B cell (primary cell): ENCODE results near the gene NHSL1. TPM values are rescaled to one million over a fixed set of nuclear protein-coding genes. Genes with fewer than 3 reads are reported as not detected.

ENCODE experiments used
- ATAC-seq: fragments of 200-7000 bp; cut with Tn5 transposase; one replicate; pipeline ENCODE4 v1.10.0; 2021; ENCODE audit warnings: low read depth, mild to moderate bottlenecking, moderate number of reproducible peaks, moderate library complexity
- CTCF ChIA-PET: fragments of 350-600 bp; sonication (Branson Sonifier 250); formaldehyde crosslinking; loops from one replicate; lab custom pipeline; 2021; ENCODE audit warnings: antibody characterized with exemption, inconsistent platforms; lab: Charles Lee
- POLR2A ChIA-PET: fragments of 350-600 bp; sonication (Branson Sonifier 250); formaldehyde crosslinking; loops from one replicate; lab custom pipeline; 2021; ENCODE audit warnings: antibody characterized with exemption; lab: Charles Lee
- DNase-seq: peaks from one replicate; pipeline ENCODE4 v3.0.0; 2013
- H2AFZ ChIP-seq: 2 replicates; pipeline ENCODE4 v1.6.1; 2012; ENCODE audit warnings: mild to moderate bottlenecking, low read depth, low read length; ENCODE audit not compliant: insufficient read depth, poor library complexity, severe bottlenecking
- H3K27ac ChIP-seq, 2 donors: 1 replicate in 1 of 2; 2 replicates in 1 of 2; pipeline ENCODE4 v1.5.1; 2012 to 2013; ENCODE audit warnings: low read length in 2 of 2, mild to moderate bottlenecking in 2 of 2, moderate library complexity in 1 of 2
- H3K27me3 ChIP-seq, 4 experiments: fragments of 200-600 bp in 1 of 4; sonication (generic) in 1 of 4; replicated peaks in 1 of 4; 1 replicate in 2 of 4; 2 replicates in 2 of 4; pipeline versions ENCODE4 v1.6.1 to v1.7.0; 2013 to 2016; ENCODE audit warnings: low read length in 3 of 4, mild to moderate bottlenecking in 2 of 4, mixed read lengths in 1 of 4, moderate library complexity in 1 of 4; ENCODE audit not compliant: insufficient read depth in 4 of 4, control insufficient read depth in 3 of 4; ENCODE audit errors: control extremely low read depth in 1 of 4
- H3K36me3 ChIP-seq, 2 experiments: replicated peaks in 1 of 2; 1 replicate in 1 of 2; 2 replicates in 1 of 2; pipeline versions ENCODE4 v1.6.1 to v1.7.1; 2013; ENCODE audit warnings: low read length in 1 of 2; ENCODE audit not compliant: insufficient read depth in 2 of 2, control insufficient read depth in 1 of 2; ENCODE audit errors: control extremely low read depth in 1 of 2, extremely low read depth in 1 of 2
- H3K4me1 ChIP-seq, 2 donors: fragments of 200-600 bp in 1 of 2; sonication (generic) in 1 of 2; 1 replicate in 1 of 2; 2 replicates in 1 of 2; pipeline versions ENCODE4 v1.5.1 to v1.6.1; 2013 to 2017; ENCODE audit warnings: low read length in 2 of 2; ENCODE audit not compliant: control insufficient read depth in 2 of 2, insufficient read depth in 2 of 2
- H3K4me2 ChIP-seq: replicated peaks from 2 replicates; pipeline ENCODE3; 2012; ENCODE audit warnings: mild to moderate bottlenecking, low read depth, low read length; ENCODE audit not compliant: poor library complexity, severe bottlenecking
- H3K4me3 ChIP-seq, 5 experiments: fragments of 200-600 bp in 1 of 5; sonication (generic) in 1 of 5; 1 replicate in 3 of 5; 2 replicates in 2 of 5; pipeline versions ENCODE4 v1.5.1 to v1.7.0; 2011 to 2016; ENCODE audit warnings: low read length in 4 of 5, mild to moderate bottlenecking in 4 of 5, low read depth in 2 of 5, control low read depth in 1 of 5, moderate library complexity in 1 of 5; ENCODE audit not compliant: insufficient read depth in 1 of 5; ENCODE audit errors: control extremely low read depth in 1 of 5, extremely low read depth in 1 of 5
- H3K79me2 ChIP-seq: fragments of 200-600 bp; sonication (generic); one replicate; pipeline ENCODE4 v1.6.0; 2016; ENCODE audit warnings: low read length; ENCODE audit not compliant: control insufficient read depth, insufficient read depth
- H3K9ac ChIP-seq: fragments of 200-600 bp; sonication (generic); 2 replicates; pipeline ENCODE4 v1.6.1; 2017; ENCODE audit warnings: mild to moderate bottlenecking, low read length, moderate library complexity
- H3K9me3 ChIP-seq, 3 donors: one replicate each; pipeline versions ENCODE4 v1.6.1 to v1.7.1; 2013; ENCODE audit warnings: low read length in 2 of 3; ENCODE audit not compliant: control insufficient read depth in 2 of 3, insufficient read depth in 1 of 3; ENCODE audit errors: control extremely low read depth in 1 of 3
- H4K20me1 ChIP-seq: 2 replicates; pipeline ENCODE4 v1.6.0; 2012; ENCODE audit warnings: mild to moderate bottlenecking, low read length; ENCODE audit not compliant: insufficient read depth, control insufficient read depth, poor library complexity, severe bottlenecking
- H3K27ac Mint-ChIP-seq: one replicate; pipeline ENCODE4 v1.8.0; 2021; ENCODE audit warnings: mixed read lengths
- H3K27me3 Mint-ChIP-seq: one replicate; pipeline ENCODE4 v1.8.0; 2021; ENCODE audit warnings: mixed read lengths
- H3K4me1 Mint-ChIP-seq: one replicate; pipeline ENCODE4 v1.8.0; 2021; ENCODE audit warnings: mixed read lengths
- H3K4me3 Mint-ChIP-seq: one replicate; pipeline ENCODE4 v1.8.0; 2021; ENCODE audit warnings: mixed read lengths
- H3K9me3 Mint-ChIP-seq: one replicate; pipeline ENCODE4 v1.8.0; 2022; ENCODE audit warnings: mixed read lengths; ENCODE audit not compliant: insufficient read depth
- CTCF ChIP-seq: fragments of 200-600 bp; IDR thresholded peaks from one replicate; pipeline ENCODE4 v1.8.0; 2022; ENCODE audit warnings: antibody characterized with exemption, mild to moderate bottlenecking
- EZH2 ChIP-seq: IDR thresholded peaks from 2 replicates; pipeline ENCODE4 v1.6.1; 2012; ENCODE audit warnings: borderline replicate concordance, low read depth, mild to moderate bottlenecking, moderate library complexity, low read length; ENCODE audit not compliant: insufficient read depth, poor library complexity, severe bottlenecking
- WGBS: methylation state at CpG from one replicate; pipeline ENCODE4 v1.1.5; 2013; ENCODE audit warnings: missing lambda C conversion rate; ENCODE audit not compliant: insufficient coverage; 5-methylcytosine and 5-hydroxymethylcytosine counted together
- intact Hi-C: fragments of 100-400 bp; cut with micrococcal nuclease; formaldehyde crosslinking; loops from one replicate; pipeline ENCODE4 v1.10.0; 2022
- polyA plus RNA-seq: library from polyadenylated mRNA; depleted of rRNA; stranded (reverse); fragments of >200 nt; gene quantifications from 2 replicates; pipeline ENCODE4 v1.2.3, GENCODE V29; 2012
- total RNA-seq, 2 donors: library from RNA; stranded (reverse); fragments of 120-200 nt in 1 of 2; gene quantifications; 1 replicate in 1 of 2; 2 replicates in 1 of 2; pipeline versions ENCODE4 v1.2.3 to v1.2.4, GENCODE V29; 2013 to 2022

NHSL1 gene
- total and polyA plus RNA-seq, 2 donors (not counting 1 experiment from before 2014, with no cell fraction given), result 0.04 to 0.10 TPM

DNA sequence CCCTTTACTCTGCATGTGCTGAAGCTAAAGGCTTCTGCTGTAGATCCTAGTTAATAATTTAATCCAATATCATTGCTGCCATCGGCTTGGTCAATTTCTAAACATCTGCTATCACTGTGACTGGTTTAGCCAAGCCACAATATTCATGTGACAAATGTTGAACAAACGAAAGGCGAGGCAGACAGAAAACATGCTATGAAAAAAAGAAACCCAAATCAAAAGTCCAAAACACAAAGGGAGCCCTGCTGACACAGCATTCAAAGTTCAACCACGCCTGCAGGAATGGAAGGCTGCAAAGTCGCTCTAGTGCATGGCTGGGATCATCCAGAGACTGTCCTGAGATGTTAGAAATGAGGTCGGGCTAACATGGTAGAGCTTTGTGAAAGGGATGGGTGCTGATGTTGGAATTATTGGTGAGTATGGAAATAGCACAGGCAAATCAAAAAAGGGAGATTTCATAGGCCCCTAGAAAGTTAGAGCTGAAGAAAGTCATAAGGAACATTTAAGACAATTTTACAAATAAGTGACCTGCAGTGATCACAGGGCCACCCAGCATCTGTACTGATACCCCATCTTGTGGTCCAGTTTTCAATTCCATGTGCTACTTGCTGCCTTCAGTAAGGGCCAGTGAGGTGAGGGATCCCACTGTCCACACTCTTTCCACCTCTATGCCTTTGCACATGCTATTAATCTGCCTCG lies 8.8 kb upstream of the NHSL1 start:
- H3K9ac ChIP-seq, result no peak overlapping the region
- POLR2A ChIA-PET, result no interaction called here
- H3K4me3 ChIP-seq, result no peak overlapping the region
- no peaks in the 10 kb centered on the region for H4K20me1 ChIP-seq
- H3K9me3 Mint-ChIP-seq, result no peaks in the 10 kb centered on the region
- WGBS, result 93% methylated on average over 4 of the region's 7 CpGs
- H3K4me3 Mint-ChIP-seq, result no peak overlapping the region
- no peaks in the 10 kb centered on the region for H3K27me3 ChIP-seq
- H3K4me1 Mint-ChIP-seq, result no peaks in the 10 kb centered on the region
- TF ChIP-seq CTCF (no peak), EZH2 (no peak)
- no peak overlapping the region for H2AFZ ChIP-seq
- H3K4me1 ChIP-seq, result no peaks in the 10 kb centered on the region
- peaks cover 19% of the 10 kb centered on the region for H3K27me3 Mint-ChIP-seq
- H3K79me2 ChIP-seq, result no peaks in the 10 kb centered on the region
- DNase-seq, result no peak
- no peaks in the 10 kb centered on the region for H3K36me3 ChIP-seq
- no peak overlapping the region for H3K27ac Mint-ChIP-seq
- CTCF ChIA-PET, result interaction anchor here (1.2 to 5.0 kb wide), 6 partner anchors 9 to 392 kb away, joined by 3 to 92 read pairs (median 10); partner anchors contain the start of gene NHSL1
- no peak overlapping the region for H3K27ac ChIP-seq
- intact Hi-C loops, result loop anchor here (2.0 kb wide), 1 partner anchor 391 kb away; no protein-coding TSS in a partner anchor
- H3K4me2 ChIP-seq, result no peak overlapping the region
- ATAC-seq, result no peak
- no peaks in the 10 kb centered on the region for H3K9me3 ChIP-seq
